ENCODE measurements around the gene CEPT1. TPM values are rescaled to one million over a fixed set of nuclear protein-coding genes. Genes with fewer than 3 reads are reported as not detected.

The CEPT1 gene
- total RNA-seq, 1 donor from 2014 or later, result 37.8 TPM

DNA sequence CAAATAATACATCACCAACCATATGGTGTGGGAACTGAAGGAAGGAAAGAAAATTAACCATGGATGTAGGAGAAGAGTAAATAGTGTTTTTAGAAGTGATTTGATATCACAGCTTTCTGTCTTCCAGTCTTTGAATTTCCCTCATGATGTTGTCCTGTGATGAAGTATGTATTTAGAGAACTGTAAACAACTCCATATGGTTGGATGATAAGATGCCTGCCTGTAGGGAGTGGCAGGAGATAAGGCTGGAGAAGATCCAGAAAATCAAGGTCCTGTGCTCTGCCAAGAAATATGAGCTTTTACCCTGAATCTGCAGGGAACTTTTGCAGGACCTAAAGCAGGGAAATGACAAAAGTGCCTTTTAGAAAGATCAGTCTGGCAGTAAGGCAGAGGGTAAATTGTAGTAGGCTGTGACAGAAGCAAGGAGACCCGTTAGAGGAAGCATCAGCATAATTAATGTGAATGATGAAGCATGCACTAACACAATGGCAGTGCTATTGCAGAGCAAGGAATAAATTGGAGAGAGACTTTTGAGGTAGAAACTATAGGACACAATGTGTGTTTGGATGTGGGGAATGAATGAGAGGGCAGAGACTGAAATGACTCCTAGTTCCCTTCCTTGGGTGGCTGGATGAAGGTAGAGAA is 21.9 kb downstream of the CEPT1 start:
- H3K9me3 ChIP-seq, result no peaks in the 10 kb centered on the region
- no peaks in the 10 kb centered on the region for H3K4me1 ChIP-seq
- no peak overlapping the region for H3K27ac ChIP-seq
- H3K4me3 ChIP-seq, result no peak overlapping the region
- no peak for TF ChIP-seq POLR2A (IDR thresholded peaks at IDR 0.05)
- TF ChIP-seq, protein P1, sequence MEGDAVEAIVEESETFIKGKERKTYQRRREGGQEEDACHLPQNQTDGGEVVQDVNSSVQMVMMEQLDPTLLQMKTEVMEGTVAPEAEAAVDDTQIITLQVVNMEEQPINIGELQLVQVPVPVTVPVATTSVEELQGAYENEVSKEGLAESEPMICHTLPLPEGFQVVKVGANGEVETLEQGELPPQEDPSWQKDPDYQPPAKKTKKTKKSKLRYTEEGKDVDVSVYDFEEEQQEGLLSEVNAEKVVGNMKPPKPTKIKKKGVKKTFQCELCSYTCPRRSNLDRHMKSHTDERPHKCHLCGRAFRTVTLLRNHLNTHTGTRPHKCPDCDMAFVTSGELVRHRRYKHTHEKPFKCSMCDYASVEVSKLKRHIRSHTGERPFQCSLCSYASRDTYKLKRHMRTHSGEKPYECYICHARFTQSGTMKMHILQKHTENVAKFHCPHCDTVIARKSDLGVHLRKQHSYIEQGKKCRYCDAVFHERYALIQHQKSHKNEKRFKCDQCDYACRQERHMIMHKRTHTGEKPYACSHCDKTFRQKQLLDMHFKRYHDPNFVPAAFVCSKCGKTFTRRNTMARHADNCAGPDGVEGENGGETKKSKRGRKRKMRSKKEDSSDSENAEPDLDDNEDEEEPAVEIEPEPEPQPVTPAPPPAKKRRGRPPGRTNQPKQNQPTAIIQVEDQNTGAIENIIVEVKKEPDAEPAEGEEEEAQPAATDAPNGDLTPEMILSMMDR (IDR thresholded peaks at IDR 0.05), result no peak
- no peak for TF ChIP-seq POLR2AphosphoS5 (IDR thresholded peaks at IDR 0.05; ENCODE audit: insufficient read depth in 1 of 2, low read depth in 1 of 2)
- DNase-seq (ENCODE audit: extremely low spot score in 2 of 2), result no peak
- peaks cover 0 to 29% of the 10 kb centered on the region in 2 donors for H3K36me3 ChIP-seq
- no peaks in the 10 kb centered on the region for H3K27me3 ChIP-seq
- intact Hi-C loops (cut with DNase I), result no loop called here

DNA sequence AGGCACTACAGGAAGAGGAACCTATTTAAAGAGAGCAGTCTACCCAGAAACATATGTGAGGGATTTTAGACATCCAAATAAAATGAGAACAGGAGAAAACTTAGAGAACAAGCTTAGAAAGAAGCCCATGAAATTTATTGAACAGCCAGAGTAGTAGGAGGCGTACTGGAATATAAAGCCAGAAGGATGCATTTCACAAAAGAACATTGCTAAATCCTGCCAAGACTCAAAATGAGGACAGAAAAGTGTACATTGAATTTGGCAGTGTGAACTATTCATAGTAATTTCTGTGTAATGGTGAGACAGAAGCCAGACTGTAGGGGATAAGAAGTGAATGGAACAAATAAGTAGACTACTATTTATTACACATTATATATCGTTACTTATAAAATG is 22.5 kb downstream of the CEPT1 start:
- Histone ChIP-seq H3K36me3 (peaks cover 0 to 32% of the 10 kb centered on the region in 2 donors), H3K27ac (no peak overlapping the region), H3K9me3 (no peaks in the 10 kb centered on the region), H3K4me3 (no peak overlapping the region), H3K27me3 (no peaks in the 10 kb centered on the region), H3K4me1 (no peaks in the 10 kb centered on the region)
- no peak for TF ChIP-seq POLR2A (IDR thresholded peaks at IDR 0.05)
- no peak for TF ChIP-seq POLR2AphosphoS5 (IDR thresholded peaks at IDR 0.05; ENCODE audit: insufficient read depth in 1 of 2, low read depth in 1 of 2)
- TF ChIP-seq, protein P1 (IDR thresholded peaks at IDR 0.05), result no peak
- no peak for DNase-seq (ENCODE audit: extremely low spot score in 2 of 2)
- intact Hi-C loops (cut with DNase I), result no loop called here

DNA sequence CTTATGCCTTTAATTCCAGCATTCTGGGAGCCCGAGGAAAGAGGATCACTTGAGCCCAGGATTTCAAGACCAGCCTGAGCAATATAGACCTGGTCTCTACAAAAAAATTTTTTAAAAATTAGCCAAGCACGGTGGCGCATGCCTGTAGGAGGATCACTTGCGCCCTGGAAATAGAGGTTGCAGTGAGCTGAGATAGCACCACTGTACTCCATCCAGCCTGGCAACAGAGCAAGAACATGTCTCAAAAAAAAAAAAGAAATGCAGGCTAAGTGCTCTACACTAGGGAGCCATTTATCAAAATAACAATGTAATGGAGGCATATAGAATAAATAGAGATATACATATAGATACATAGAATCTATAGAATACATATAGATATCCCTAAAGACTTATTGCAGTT is 23.3 kb downstream of the CEPT1 start:
- TF ChIP-seq POLR2A (IDR thresholded peaks at IDR 0.05), result no peak
- no peak for TF ChIP-seq POLR2AphosphoS5 (IDR thresholded peaks at IDR 0.05; ENCODE audit: insufficient read depth in 1 of 2, low read depth in 1 of 2)
- TF ChIP-seq, protein P1 (IDR thresholded peaks at IDR 0.05), result no peak
- intact Hi-C loops (cut with DNase I), result no loop called here
- Histone ChIP-seq H3K9me3 (no peaks in the 10 kb centered on the region), H3K4me3 (no peak overlapping the region), H3K36me3 (peaks cover 0 to 38% of the 10 kb centered on the region in 2 donors), H3K27ac (no peak overlapping the region), H3K27me3 (no peaks in the 10 kb centered on the region), H3K4me1 (no peaks in the 10 kb centered on the region)
- no peak for DNase-seq (ENCODE audit: extremely low spot score in 2 of 2)

DNA sequence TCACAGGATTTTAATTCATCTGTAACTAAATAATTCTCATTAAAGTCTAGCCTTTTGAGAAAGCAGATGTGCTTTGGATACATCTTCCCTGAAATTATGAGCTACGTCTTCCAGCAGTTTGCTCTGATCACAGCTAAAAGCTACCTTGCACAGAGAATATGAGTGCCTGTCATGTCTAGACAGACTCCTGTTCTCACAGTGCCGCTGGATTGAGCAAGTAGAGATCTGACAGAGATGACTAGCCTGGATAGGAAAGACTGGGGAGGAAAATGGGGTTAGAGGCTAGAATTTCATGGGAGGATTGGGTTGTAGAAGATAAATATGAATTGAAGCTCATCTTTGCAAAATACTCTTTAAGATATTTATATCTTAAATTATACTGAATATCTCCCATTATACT is 24.1 kb downstream of the CEPT1 start:
- Histone ChIP-seq H3K4me1 (no peaks in the 10 kb centered on the region), H3K9me3 (no peaks in the 10 kb centered on the region), H3K27ac (no peak overlapping the region), H3K4me3 (no peak overlapping the region), H3K27me3 (no peaks in the 10 kb centered on the region), H3K36me3 (peaks cover 0 to 45% of the 10 kb centered on the region in 2 donors)
- TF ChIP-seq POLR2A (IDR thresholded peaks at IDR 0.05) (no peak), POLR2AphosphoS5 (IDR thresholded peaks at IDR 0.05; ENCODE audit: insufficient read depth in 1 of 2, low read depth in 1 of 2) (no peak)
- TF ChIP-seq, protein P1 (IDR thresholded peaks at IDR 0.05), result no peak
- intact Hi-C loops (cut with DNase I), result no loop called here
- DNase-seq (ENCODE audit: extremely low spot score in 2 of 2), result no peak

DNA sequence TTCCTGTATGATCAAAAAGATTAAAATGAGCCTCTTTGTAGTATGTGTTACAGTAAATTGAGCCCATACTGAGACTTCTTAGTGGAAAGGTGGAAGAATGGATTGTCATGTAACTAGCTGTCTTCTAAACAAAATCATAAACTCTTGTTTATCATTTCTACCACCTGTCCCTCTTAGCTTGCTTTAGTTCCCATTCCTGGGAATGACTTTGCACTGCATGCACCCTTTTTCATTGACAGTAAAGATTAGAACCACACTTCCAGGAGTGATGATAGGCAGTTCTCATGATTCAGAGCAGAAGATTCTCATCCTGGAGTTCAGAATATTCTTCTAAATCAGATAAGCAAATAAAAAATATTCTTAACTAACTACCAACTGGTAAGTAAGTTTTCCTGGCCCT is 32.4 kb downstream of the CEPT1 start:
- no peaks in the 10 kb centered on the region for H3K27me3 ChIP-seq
- TF ChIP-seq POLR2A (IDR thresholded peaks at IDR 0.05) (no peak), POLR2AphosphoS5 (IDR thresholded peaks at IDR 0.05; ENCODE audit: insufficient read depth in 1 of 2, low read depth in 1 of 2) (no peak)
- TF ChIP-seq, protein P1 (IDR thresholded peaks at IDR 0.05), result no peak
- H3K4me3 ChIP-seq, result no peak overlapping the region
- H3K4me1 ChIP-seq, result no peaks in the 10 kb centered on the region
- intact Hi-C loops (cut with DNase I), result no loop called here
- no peak for DNase-seq (ENCODE audit: extremely low spot score in 2 of 2)
- H3K36me3 ChIP-seq, result peaks cover 0 to 50% of the 10 kb centered on the region in 2 donors
- no peaks in the 10 kb centered on the region for H3K9me3 ChIP-seq
- H3K27ac ChIP-seq, result no peak overlapping the region
